GM12874 (cell line): ENCODE measurements around the gene EPB41L5.

ENCODE experiments used
- CTCF ChIP-seq: IDR thresholded peaks from 2 replicates; pipeline ENCODE4 v1.5.1; 2011; ENCODE audit warnings: low read depth, mild to moderate bottlenecking, control low read depth, low read length, moderate library complexity; ENCODE audit not compliant: insufficient read depth

EPB41L5 gene

GRCh38 chr2:120210270-120210693 lies 197.4 kb downstream of the EPB41L5 start:
- TF ChIP-seq CTCF = no peak

GRCh38 chr2:120218181-120218580 lies 205.3 kb downstream of the EPB41L5 start:
- no peak for TF ChIP-seq CTCF

- TF ChIP-seq CTCF = no peak
Measured at GRCh38 chr2:120219291-120219690, 206.4 kb downstream of the EPB41L5 start.

GRCh38 chr2:120219766-120220165 lies 206.9 kb downstream of the EPB41L5 start:
- no peak for TF ChIP-seq CTCF

GRCh38 chr2:120220756-120221155 lies 207.9 kb downstream of the EPB41L5 start:
- no peak for TF ChIP-seq CTCF

GRCh38 chr2:120221616-120222015 lies 208.7 kb downstream of the EPB41L5 start:
- TF ChIP-seq CTCF = no peak

- no peak for TF ChIP-seq CTCF
Measured at GRCh38 chr2:120222186-120223033, 209.5 kb downstream of the EPB41L5 start.
